Measurements from ENCODE around the gene HAS3.

The HAS3 gene

DNA sequence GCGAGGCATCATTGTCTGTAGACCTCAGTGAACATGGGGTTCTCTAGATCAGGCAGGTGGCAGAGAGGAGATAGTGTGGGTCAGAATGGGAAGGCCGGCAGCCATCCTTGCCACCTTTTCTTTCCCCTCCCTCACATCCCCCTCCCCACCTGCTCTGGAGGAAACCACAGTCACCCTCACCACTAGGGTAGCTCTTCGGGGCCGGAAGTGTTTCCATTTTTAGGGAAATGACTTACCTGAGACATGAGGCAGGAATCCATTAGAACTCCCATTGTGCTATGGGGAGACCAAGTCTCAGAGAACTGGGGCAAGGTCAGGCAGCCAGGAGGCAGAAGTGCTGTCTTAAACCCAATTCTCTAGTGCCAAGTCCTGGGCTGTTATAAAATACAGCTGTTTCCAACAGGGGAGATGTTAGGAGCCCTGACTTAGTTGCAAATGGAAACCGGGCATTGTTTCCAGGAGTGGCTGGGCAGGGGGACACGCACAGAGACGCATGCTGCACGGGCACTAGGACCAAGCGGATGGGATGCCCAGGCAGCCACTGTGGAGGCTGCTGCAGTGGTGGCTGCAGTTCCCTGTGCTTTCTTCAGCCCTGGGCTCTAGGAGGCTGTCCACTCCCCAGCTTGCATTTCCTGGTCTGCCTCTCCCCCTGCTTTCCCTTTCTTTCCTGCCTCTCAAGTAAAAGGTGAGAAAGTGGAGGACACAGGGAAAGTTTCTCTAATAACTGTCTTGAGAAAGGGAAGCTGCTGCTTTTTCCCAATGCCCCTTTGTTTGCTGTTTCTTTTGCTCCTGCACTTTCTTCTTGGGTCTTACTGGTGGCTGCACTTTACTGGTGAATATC is 2.8 kb downstream of the HAS3 start:
- Mint-ChIP-seq H3K27me3 (peaks cover 62% of the 10 kb centered on the region), H3K4me1 (ENCODE audit: low read depth) (peaks cover 29% of the 10 kb centered on the region), H3K27ac (no peak overlapping the region)

DNA sequence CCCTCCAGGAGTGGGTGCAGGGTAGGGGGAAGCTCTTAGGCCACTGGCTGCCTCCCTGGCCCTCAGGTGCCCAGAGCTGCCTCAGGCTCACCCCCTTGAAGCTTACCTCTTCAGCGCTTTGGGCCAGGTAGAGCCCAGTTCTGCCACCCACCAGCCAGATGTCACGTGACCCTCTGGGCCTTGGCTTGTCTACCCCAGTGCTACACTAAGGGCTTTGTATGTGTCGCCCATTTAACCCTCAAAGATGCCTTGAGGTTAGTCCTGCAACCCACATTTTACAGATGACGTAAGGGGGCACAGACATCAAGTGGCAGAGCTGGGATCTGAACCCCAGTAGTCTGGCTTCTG is 3.4 kb downstream of the HAS3 start:
- no peaks in the 10 kb centered on the region for H3K9me3 Mint-ChIP-seq
- intact Hi-C loops (cut with micrococcal nuclease) = no loop called here

More for the DNA sequence above, 2.8 kb downstream of the HAS3 start:
- Mint-ChIP-seq H3K9me3 (no peaks in the 10 kb centered on the region), H3K4me3 (no peak overlapping the region), H3K36me3 (ENCODE audit: low read depth) (peaks cover 43% of the 10 kb centered on the region)
- intact Hi-C loops (cut with micrococcal nuclease) = no loop called here

DNA sequence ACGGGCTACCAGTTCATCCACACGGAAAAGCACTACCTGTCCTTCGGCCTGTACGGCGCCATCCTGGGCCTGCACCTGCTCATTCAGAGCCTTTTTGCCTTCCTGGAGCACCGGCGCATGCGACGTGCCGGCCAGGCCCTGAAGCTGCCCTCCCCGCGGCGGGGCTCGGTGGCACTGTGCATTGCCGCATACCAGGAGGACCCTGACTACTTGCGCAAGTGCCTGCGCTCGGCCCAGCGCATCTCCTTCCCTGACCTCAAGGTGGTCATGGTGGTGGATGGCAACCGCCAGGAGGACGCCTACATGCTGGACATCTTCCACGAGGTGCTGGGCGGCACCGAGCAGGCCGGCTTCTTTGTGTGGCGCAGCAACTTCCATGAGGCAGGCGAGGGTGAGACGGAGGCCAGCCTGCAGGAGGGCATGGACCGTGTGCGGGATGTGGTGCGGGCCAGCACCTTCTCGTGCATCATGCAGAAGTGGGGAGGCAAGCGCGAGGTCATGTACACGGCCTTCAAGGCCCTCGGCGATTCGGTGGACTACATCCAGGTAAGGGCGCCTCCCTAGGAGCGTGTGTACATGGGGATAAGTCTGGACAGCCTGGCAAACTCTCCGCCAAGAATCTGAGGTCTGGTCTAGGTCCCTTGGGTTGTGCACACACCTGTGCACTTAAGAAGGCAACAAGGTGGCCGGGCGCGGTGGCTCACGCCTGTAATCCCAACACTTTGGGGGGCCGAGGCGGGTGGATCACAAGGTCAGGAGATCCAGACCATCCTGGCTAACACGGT is 4.2 kb downstream of the HAS3 start:
- no peaks in the 10 kb centered on the region for H3K9me3 Mint-ChIP-seq
- intact Hi-C loops (cut with micrococcal nuclease) = no loop called here
- H3K27me3 Mint-ChIP-seq = peaks cover 50% of the 10 kb centered on the region
- no peak overlapping the region for H3K4me3 Mint-ChIP-seq
- H3K27ac Mint-ChIP-seq = no peak overlapping the region
- peaks cover 30% of the 10 kb centered on the region for H3K4me1 Mint-ChIP-seq (ENCODE audit: low read depth)
- H3K36me3 Mint-ChIP-seq (ENCODE audit: low read depth) = peaks cover 57% of the 10 kb centered on the region

More for the DNA sequence above, 3.4 kb downstream of the HAS3 start:
- H3K36me3 Mint-ChIP-seq (ENCODE audit: low read depth) = peaks cover 49% of the 10 kb centered on the region
- H3K4me3 Mint-ChIP-seq = no peak overlapping the region
- H3K27ac Mint-ChIP-seq = no peak overlapping the region
- peaks cover 30% of the 10 kb centered on the region for H3K4me1 Mint-ChIP-seq (ENCODE audit: low read depth)
- peaks cover 56% of the 10 kb centered on the region for H3K27me3 Mint-ChIP-seq

DNA sequence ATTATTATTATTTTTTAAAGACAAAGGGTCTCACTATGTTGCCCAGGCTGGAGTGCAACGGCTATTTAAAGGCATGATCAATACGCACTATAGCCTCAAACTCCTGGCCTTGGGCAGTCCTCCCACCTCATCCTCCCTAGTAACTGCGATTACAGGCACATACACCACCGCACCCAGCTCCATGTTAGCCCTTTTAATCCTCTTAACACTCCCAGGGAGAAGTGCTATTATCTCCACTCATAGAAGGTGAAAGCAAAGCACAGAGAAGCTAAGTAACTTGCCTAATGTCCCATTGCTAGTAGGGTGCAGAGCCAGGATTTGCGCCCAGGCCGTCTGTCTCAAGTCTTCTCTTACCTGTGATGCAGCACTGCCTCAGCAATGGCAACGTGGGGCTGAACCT is 5.0 kb downstream of the HAS3 start:
- Mint-ChIP-seq H3K9me3 (no peaks in the 10 kb centered on the region), H3K4me1 (ENCODE audit: low read depth) (peaks cover 29% of the 10 kb centered on the region), H3K27ac (no peak overlapping the region), H3K27me3 (peaks cover 44% of the 10 kb centered on the region), H3K36me3 (ENCODE audit: low read depth) (peaks cover 64% of the 10 kb centered on the region), H3K4me3 (no peak overlapping the region)
- intact Hi-C loops (cut with micrococcal nuclease) = no loop called here

DNA sequence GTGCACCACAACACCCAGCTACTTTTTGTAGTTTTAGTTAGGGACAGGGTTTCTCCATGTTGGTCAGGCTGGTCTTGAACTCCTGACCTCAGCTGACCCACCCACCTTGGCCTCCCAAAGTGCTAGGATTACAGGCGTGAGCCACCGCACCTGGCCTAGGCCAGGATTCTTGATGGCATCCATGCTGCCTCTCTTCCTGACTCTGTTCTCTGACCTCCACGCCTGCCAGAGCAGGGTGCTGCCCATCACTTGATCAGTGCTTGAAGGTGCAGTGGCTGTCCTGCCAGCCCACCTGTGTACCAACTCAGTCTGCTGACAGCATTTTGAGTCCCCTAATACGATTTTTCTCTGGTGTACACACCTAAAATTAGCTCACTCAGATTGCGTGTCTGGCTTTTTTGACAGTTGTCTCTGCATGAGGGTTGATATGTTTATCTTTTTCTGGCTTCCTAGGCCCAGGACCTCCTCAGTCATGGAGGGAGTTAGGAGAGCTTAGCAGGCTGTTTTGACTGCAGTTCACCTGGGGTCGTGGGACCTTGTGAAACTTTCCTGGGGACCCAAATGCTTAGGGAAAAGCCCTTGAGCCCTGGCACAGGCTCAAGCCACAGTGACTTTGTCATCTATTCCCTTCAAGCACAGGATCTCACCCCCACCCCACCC is 5.9 kb downstream of the HAS3 start:
- Mint-ChIP-seq H3K36me3 (ENCODE audit: low read depth) (peaks cover 74% of the 10 kb centered on the region), H3K9me3 (no peaks in the 10 kb centered on the region), H3K4me1 (ENCODE audit: low read depth) (peaks cover 24% of the 10 kb centered on the region)

DNA sequence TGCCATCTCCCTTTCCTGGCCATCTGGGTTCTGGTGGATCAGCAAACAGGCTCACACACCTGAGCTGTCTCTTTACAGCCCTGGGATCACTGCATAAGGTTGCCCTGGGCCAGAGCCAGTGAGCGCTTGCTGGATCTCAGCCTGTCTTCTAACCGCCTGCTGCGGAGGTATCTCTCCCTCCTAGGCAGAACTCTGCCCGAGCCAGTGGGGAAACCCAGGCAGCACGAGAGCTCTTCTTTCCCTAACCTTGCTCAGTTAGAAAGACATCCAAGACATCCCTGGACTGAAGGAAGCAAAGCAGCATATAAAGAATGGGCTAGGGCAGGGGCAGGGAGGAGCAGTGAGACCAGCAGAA is 6.4 kb downstream of the HAS3 start:
- intact Hi-C loops (cut with micrococcal nuclease) = no loop called here
- Mint-ChIP-seq H3K27me3 (peaks cover 32% of the 10 kb centered on the region), H3K27ac (no peak overlapping the region), H3K4me3 (no peak overlapping the region), H3K4me1 (ENCODE audit: low read depth) (peaks cover 21% of the 10 kb centered on the region), H3K9me3 (no peaks in the 10 kb centered on the region), H3K36me3 (ENCODE audit: low read depth) (peaks cover 79% of the 10 kb centered on the region)

More for the DNA sequence above, 5.9 kb downstream of the HAS3 start:
- Mint-ChIP-seq H3K4me3 (no peak overlapping the region), H3K27ac (no peak overlapping the region), H3K27me3 (peaks cover 37% of the 10 kb centered on the region)
- intact Hi-C loops (cut with micrococcal nuclease) = no loop called here

DNA sequence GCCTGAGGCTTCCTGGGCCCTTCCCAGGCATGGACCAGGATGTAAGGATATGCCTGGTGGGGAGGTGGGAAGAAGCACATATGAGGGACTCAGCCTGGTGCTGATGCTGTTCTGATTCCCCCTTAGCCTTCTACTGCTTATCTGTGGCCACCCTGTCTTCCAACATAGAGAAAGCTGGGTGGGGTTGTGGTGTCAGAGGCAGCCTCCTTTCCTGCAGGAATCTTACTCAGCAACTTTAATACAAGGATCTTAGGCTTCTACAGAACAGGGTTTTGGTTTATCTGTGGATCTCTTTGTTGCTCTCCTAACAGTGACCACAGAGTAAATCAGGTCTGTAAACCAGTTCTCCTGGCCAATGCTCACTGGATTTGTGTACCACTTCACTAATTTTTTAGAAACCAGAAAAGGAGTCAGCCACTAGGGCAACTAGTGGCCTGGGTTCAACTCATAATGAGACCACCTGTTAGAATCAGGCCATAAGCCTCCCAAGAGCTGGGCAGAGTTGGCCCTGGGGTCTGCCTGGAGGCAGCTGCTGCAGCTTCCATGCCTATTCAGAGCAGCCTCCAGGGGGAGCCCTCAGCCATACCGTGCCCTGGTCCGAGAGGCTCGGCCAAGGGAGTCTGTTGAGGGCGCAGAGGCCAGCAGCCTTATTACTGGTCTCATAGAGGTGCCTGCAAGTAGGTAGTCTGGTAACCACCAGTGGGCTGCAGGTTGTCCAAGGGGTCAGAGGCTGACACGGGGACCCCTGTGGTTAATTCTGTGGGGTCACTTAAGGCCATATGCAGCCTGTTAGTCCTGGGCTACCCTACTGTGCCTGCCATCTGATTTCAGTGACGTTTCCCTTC is 7.1 kb downstream of the HAS3 start:
- H3K27me3 Mint-ChIP-seq = peaks cover 25% of the 10 kb centered on the region
- H3K36me3 Mint-ChIP-seq (ENCODE audit: low read depth) = peaks cover 85% of the 10 kb centered on the region
- H3K4me3 Mint-ChIP-seq = no peak overlapping the region
- H3K27ac Mint-ChIP-seq = no peak overlapping the region
- intact Hi-C loops (cut with micrococcal nuclease) = no loop called here
- H3K4me1 Mint-ChIP-seq (ENCODE audit: low read depth) = peaks cover 14% of the 10 kb centered on the region
- H3K9me3 Mint-ChIP-seq = no peaks in the 10 kb centered on the region

DNA sequence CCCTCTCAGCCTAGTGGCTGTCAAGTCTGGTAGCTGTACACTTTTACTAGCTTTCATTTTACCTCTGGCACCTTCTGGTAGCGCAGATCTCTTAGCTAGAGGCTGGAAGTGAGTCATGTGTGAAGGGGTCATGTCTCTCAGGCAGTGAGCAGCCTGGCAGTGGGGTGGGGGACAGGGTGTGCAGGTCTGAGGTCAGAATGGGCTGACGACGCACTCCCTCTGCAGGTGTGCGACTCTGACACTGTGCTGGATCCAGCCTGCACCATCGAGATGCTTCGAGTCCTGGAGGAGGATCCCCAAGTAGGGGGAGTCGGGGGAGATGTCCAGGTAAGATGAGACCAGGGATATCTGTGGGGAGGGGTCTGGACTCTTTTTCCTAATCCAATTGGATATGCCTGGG is 7.8 kb downstream of the HAS3 start:
- Mint-ChIP-seq H3K27me3 (peaks cover 18% of the 10 kb centered on the region), H3K4me3 (no peak overlapping the region), H3K4me1 (ENCODE audit: low read depth) (peaks cover 7% of the 10 kb centered on the region), H3K36me3 (ENCODE audit: low read depth) (peaks cover 92% of the 10 kb centered on the region), H3K27ac (no peak overlapping the region), H3K9me3 (no peaks in the 10 kb centered on the region)
- intact Hi-C loops (cut with micrococcal nuclease) = no loop called here

DNA sequence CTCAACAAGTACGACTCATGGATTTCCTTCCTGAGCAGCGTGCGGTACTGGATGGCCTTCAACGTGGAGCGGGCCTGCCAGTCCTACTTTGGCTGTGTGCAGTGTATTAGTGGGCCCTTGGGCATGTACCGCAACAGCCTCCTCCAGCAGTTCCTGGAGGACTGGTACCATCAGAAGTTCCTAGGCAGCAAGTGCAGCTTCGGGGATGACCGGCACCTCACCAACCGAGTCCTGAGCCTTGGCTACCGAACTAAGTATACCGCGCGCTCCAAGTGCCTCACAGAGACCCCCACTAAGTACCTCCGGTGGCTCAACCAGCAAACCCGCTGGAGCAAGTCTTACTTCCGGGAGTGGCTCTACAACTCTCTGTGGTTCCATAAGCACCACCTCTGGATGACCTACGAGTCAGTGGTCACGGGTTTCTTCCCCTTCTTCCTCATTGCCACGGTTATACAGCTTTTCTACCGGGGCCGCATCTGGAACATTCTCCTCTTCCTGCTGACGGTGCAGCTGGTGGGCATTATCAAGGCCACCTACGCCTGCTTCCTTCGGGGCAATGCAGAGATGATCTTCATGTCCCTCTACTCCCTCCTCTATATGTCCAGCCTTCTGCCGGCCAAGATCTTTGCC is 9.0 kb downstream of the HAS3 start:
- H3K27me3 Mint-ChIP-seq = peaks cover 6% of the 10 kb centered on the region
- H3K9me3 Mint-ChIP-seq = no peaks in the 10 kb centered on the region
- no peak overlapping the region for H3K27ac Mint-ChIP-seq
- H3K4me1 Mint-ChIP-seq (ENCODE audit: low read depth) = peaks cover 5% of the 10 kb centered on the region
- H3K4me3 Mint-ChIP-seq = no peak overlapping the region
- intact Hi-C loops (cut with micrococcal nuclease) = no loop called here
- peaks cover 100% of the 10 kb centered on the region for H3K36me3 Mint-ChIP-seq (ENCODE audit: low read depth)

DNA sequence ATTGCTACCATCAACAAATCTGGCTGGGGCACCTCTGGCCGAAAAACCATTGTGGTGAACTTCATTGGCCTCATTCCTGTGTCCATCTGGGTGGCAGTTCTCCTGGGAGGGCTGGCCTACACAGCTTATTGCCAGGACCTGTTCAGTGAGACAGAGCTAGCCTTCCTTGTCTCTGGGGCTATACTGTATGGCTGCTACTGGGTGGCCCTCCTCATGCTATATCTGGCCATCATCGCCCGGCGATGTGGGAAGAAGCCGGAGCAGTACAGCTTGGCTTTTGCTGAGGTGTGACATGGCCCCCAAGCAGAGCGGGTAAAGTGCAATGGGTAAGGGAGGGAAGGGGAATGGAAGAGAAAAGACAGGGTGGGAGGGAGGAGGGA is 9.5 kb downstream of the HAS3 start:
- peaks cover 5% of the 10 kb centered on the region for H3K4me1 Mint-ChIP-seq (ENCODE audit: low read depth)
- peaks cover under 1% of the 10 kb centered on the region for H3K27me3 Mint-ChIP-seq
- no peaks in the 10 kb centered on the region for H3K9me3 Mint-ChIP-seq
- peaks cover 100% of the 10 kb centered on the region for H3K36me3 Mint-ChIP-seq (ENCODE audit: low read depth)
- H3K27ac Mint-ChIP-seq = no peak overlapping the region
- H3K4me3 Mint-ChIP-seq = no peak overlapping the region
- intact Hi-C loops (cut with micrococcal nuclease) = no loop called here

DNA sequence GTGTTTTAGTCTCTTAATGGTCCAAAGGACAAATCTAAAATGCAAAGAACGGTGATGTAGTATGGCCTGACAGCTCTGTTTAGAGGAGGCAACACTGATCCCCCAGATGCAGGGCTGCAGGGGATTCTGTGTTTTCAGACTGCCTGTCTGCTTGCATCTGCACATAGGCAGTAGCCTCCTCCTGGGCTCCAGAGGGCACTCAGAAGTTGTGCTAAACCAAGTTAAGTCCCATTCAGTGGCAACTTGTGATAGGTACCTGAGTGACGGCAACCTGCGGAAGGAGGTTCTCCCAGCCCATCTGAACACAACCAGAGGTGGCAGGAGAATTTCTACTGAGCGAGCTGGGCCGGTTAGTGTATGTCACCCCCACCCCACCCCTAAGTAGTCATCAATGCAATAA is 9.9 kb downstream of the HAS3 start:
- intact Hi-C loops (cut with micrococcal nuclease) = no loop called here
- H3K27ac Mint-ChIP-seq = no peak overlapping the region
- no peaks in the 10 kb centered on the region for H3K27me3 Mint-ChIP-seq
- peaks cover 5% of the 10 kb centered on the region for H3K4me1 Mint-ChIP-seq (ENCODE audit: low read depth)
- peaks cover 100% of the 10 kb centered on the region for H3K36me3 Mint-ChIP-seq (ENCODE audit: low read depth)
- H3K9me3 Mint-ChIP-seq = no peaks in the 10 kb centered on the region
- no peak overlapping the region for H3K4me3 Mint-ChIP-seq

DNA sequence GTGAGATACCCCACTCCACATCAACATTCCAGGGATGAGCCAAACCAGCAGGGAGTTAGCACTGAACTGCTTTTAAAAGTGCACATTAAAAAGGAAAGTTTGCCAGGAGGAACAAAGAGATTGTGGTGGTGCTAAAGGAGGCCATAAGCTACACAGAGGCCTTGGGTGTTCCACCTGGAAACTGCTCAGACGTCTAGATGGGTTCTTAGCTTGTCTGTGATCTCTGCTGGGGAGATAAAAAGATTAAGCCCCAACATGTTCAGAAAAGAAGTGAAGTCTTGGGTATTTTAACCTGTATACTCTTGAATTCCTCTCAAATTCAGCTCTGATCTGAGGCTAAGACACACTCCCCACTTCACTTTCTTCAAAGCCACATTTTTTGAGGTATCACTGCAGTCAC is 10.4 kb downstream of the HAS3 start:
- no peaks in the 10 kb centered on the region for H3K27me3 Mint-ChIP-seq
- H3K4me3 Mint-ChIP-seq = no peak overlapping the region
- H3K9me3 Mint-ChIP-seq = no peaks in the 10 kb centered on the region
- intact Hi-C loops (cut with micrococcal nuclease) = no loop called here
- peaks cover 5% of the 10 kb centered on the region for H3K4me1 Mint-ChIP-seq (ENCODE audit: low read depth)
- H3K36me3 Mint-ChIP-seq (ENCODE audit: low read depth) = peaks cover 100% of the 10 kb centered on the region
- H3K27ac Mint-ChIP-seq = no peak overlapping the region

DNA sequence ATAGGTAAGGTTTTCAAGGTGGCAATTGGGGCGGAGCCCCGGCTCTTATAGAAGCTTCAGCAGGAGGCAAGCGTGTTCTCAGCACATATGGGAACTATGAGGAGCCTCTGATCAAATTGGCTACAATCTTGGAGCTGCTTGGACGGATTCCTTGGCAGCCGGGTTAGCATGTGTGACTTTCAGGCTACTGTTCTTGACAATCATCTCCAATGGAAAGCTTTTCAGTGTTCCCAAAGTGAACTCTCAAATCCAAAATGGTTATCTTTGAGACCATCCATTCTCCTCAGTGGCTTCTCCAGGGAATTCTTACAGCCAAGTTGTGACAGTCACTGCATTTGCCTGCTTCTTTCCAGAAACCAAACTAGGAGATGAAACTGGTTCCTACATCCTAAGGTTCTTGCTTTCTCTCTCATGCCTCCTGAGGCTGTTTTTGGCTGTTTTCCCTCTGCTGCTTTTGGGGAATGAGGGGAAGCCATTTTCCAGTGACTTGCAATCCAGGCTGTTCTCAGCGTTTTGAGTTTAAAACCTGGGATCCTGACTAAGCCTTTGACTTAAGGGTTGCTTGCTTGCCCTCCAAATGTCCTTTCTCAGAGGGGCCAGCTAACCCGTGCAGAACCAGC is 10.9 kb downstream of the HAS3 start:
- peaks cover 100% of the 10 kb centered on the region for H3K36me3 Mint-ChIP-seq (ENCODE audit: low read depth)

More for the DNA sequence above, 10.9 kb downstream of the HAS3 start:
- Mint-ChIP-seq H3K4me3 (no peak overlapping the region), H3K27ac (no peak overlapping the region), H3K9me3 (no peaks in the 10 kb centered on the region), H3K27me3 (no peaks in the 10 kb centered on the region), H3K4me1 (ENCODE audit: low read depth) (peaks cover 5% of the 10 kb centered on the region)
- intact Hi-C loops (cut with micrococcal nuclease) = no loop called here

Measured in dendritic cell treated with granulocyte-macrophage colony-stimulating factor and Interleukin-4, amounts not matched to agents 40 ng/mL and 50 ng/mL, for 4 days (primary cell).